ACHN (cell line): Measurements from ENCODE around the gene LAMC3.

Source experiments
- DNase-seq: peaks from one replicate; pipeline ENCODE4 v3.0.0-alpha.2; 2015
- in situ Hi-C: cut with HindIII; loops from 2 replicates; pipeline ENCODE4 v1.10.0; 2017; ENCODE audit warnings: low sequenced_read_pairs, low pct_ligation_motif_present, low pct_unique_long_range_greater_than_20kb

LAMC3 gene

GRCh38 chr9:130975932-130976841 lies 32.8 kb upstream of the LAMC3 start:
- in situ Hi-C loops: no loop called here
- no peak for DNase-seq

GRCh38 chr9:130977811-130978221 lies 31.2 kb upstream of the LAMC3 start:
- no peak for DNase-seq
- in situ Hi-C loops: no loop called here

- in situ Hi-C loops: no loop called here
- no peak for DNase-seq
Measured at GRCh38 chr9:130979591-130980385, 29.2 kb upstream of the LAMC3 start.

GRCh38 chr9:130980526-130980925 lies 28.4 kb upstream of the LAMC3 start:
- no peak for DNase-seq

GRCh38 chr9:130981002-130981755 lies 27.8 kb upstream of the LAMC3 start:
- no peak for DNase-seq

More at GRCh38 chr9:130980526-130980925, 28.4 kb upstream of the LAMC3 start:
- in situ Hi-C loops: no loop called here

GRCh38 chr9:130981756-130982137 lies 27.2 kb upstream of the LAMC3 start:
- in situ Hi-C loops: no loop called here
- no peak for DNase-seq

More at GRCh38 chr9:130981002-130981755, 27.8 kb upstream of the LAMC3 start:
- in situ Hi-C loops: no loop called here

GRCh38 chr9:130982636-130983358 lies 26.2 kb upstream of the LAMC3 start:
- in situ Hi-C loops: no loop called here

GRCh38 chr9:130983359-130983670 lies 25.7 kb upstream of the LAMC3 start:
- in situ Hi-C loops: no loop called here
- DNase-seq: no peak

More at GRCh38 chr9:130982636-130983358, 26.2 kb upstream of the LAMC3 start:
- no peak for DNase-seq

GRCh38 chr9:130983970-130984369 lies 25.0 kb upstream of the LAMC3 start:
- DNase-seq: no peak
- in situ Hi-C loops: no loop called here

GRCh38 chr9:130984521-130984920 lies 24.5 kb upstream of the LAMC3 start:
- DNase-seq: no peak
- in situ Hi-C loops: no loop called here

- in situ Hi-C loops: no loop called here
- no peak for DNase-seq
Measured at GRCh38 chr9:130985029-130985428, 23.9 kb upstream of the LAMC3 start.

GRCh38 chr9:130985606-130986162 lies 23.3 kb upstream of the LAMC3 start:
- in situ Hi-C loops: no loop called here
- no peak for DNase-seq

GRCh38 chr9:130986356-130986965 lies 22.5 kb upstream of the LAMC3 start:
- in situ Hi-C loops: no loop called here
- no peak for DNase-seq

- in situ Hi-C loops: no loop called here
- no peak for DNase-seq
Measured at GRCh38 chr9:130987054-130987453, 21.9 kb upstream of the LAMC3 start.

- in situ Hi-C loops: no loop called here
- no peak for DNase-seq
Measured at GRCh38 chr9:130987738-130988399, 21.1 kb upstream of the LAMC3 start.

GRCh38 chr9:130988400-130988747 lies 20.6 kb upstream of the LAMC3 start:
- DNase-seq: no peak
- in situ Hi-C loops: no loop called here

- no peak for DNase-seq
- in situ Hi-C loops: no loop called here
Measured at GRCh38 chr9:130988905-130989304, 20.1 kb upstream of the LAMC3 start.
